Kidney epithelial cell (primary cell): ENCODE measurements around the gene PIK3R3. TPM values are rescaled to one million over a fixed set of nuclear protein-coding genes. Genes with fewer than 3 reads are reported as not detected.
"Not testable (repeated sequence)": the region's sequence is repeated elsewhere in the genome, so short reads cannot be mapped to it uniquely, and the experiment has no call there.

Experiments
- DNase-seq: peaks from one replicate; pipeline ENCODE4 v3.0.0-alpha.2; 2010; ENCODE audit warnings: low read depth
- H3K27me3 ChIP-seq: 2 replicates; pipeline ENCODE4 v1.6.0; 2011; ENCODE audit warnings: low read length; ENCODE audit not compliant: control insufficient read depth, insufficient read depth
- H3K36me3 ChIP-seq: 2 replicates; pipeline ENCODE4 v1.5.1; 2011; ENCODE audit warnings: low read length; ENCODE audit not compliant: control insufficient read depth, insufficient read depth
- H3K4me3 ChIP-seq: 2 replicates; pipeline ENCODE4 v1.5.1; 2011; ENCODE audit warnings: low read depth, mild to moderate bottlenecking, control low read depth, low read length
- CTCF ChIP-seq: IDR thresholded peaks from 2 replicates; pipeline ENCODE4 v1.5.1; 2011; ENCODE audit warnings: mild to moderate bottlenecking, moderate library complexity, low read length, control low read depth, inconsistent platforms; ENCODE audit not compliant: insufficient read depth, poor library complexity, severe bottlenecking
- total RNA-seq: library from RNA; depleted of rRNA; stranded (reverse); fragments of >200 nt; gene quantifications from 2 replicates; pipeline ENCODE4 v1.2.3, GENCODE V29; 2015

The PIK3R3 gene
- total RNA-seq, 1 donor from 2014 or later = 7.4 TPM

- no peak for DNase-seq
- no peaks in the 10 kb centered on the region for H3K36me3 ChIP-seq
- no peak for TF ChIP-seq CTCF
- H3K27me3 ChIP-seq = no peaks in the 10 kb centered on the region
- no peak overlapping the region for H3K4me3 ChIP-seq
Observed at GRCh38 chr1:46096269-46097148, 35.9 kb downstream of the PIK3R3 start.

GRCh38 chr1:46095110-46095509 lies 37.3 kb downstream of the PIK3R3 start:
- H3K27me3 ChIP-seq, H3K4me3 ChIP-seq, H3K36me3 ChIP-seq, DNase-seq: not testable (repeated sequence)

GRCh38 chr1:46094471-46095005 lies 37.9 kb downstream of the PIK3R3 start:
- no peaks in the 10 kb centered on the region for H3K27me3 ChIP-seq
- H3K4me3 ChIP-seq = no peak overlapping the region
- TF ChIP-seq CTCF = no peak
- H3K36me3 ChIP-seq = no peaks in the 10 kb centered on the region
- DNase-seq = no peak

GRCh38 chr1:46093832-46094231 lies 38.6 kb downstream of the PIK3R3 start:
- H3K36me3 ChIP-seq, DNase-seq, H3K27me3 ChIP-seq, H3K4me3 ChIP-seq: not testable (repeated sequence)

- H3K36me3 ChIP-seq = no peaks in the 10 kb centered on the region
- no peak for DNase-seq
- no peak for TF ChIP-seq CTCF
- no peaks in the 10 kb centered on the region for H3K27me3 ChIP-seq
- H3K4me3 ChIP-seq = no peak overlapping the region
Observed at GRCh38 chr1:46087891-46088290, 44.5 kb downstream of the PIK3R3 start.

- Histone ChIP-seq H3K27me3 (no peaks in the 10 kb centered on the region), H3K36me3 (no peaks in the 10 kb centered on the region), H3K4me3 (no peak overlapping the region)
- TF ChIP-seq CTCF = no peak
- DNase-seq = no peak
Observed at GRCh38 chr1:46086576-46086975, 45.9 kb downstream of the PIK3R3 start.
